Fibroblast of mammary gland (primary cell): ENCODE measurements around the gene LRRC4C.

Experiments used
- DNase-seq: peaks from one replicate; pipeline ENCODE4 v3.0.0-alpha.2; 2010; ENCODE audit warnings: low read depth
- H3K4me3 ChIP-seq: 2 replicates; pipeline ENCODE4 v1.5.1; 2011; ENCODE audit warnings: low read depth, mild to moderate bottlenecking, low read length, moderate library complexity; ENCODE audit not compliant: control insufficient read depth
- TF ChIP-seq, protein P1 (sequence below): conservative IDR thresholded peaks from 2 replicates; pipeline ENCODE4 v1.5.1; 2011; ENCODE audit warnings: low read depth, low read length, inconsistent platforms; ENCODE audit not compliant: control insufficient read depth, insufficient read depth

The LRRC4C gene

GRCh38 chr11:40118026-40118425 is 1341.4 kb downstream of the LRRC4C start:
- TF ChIP-seq, protein P1, sequence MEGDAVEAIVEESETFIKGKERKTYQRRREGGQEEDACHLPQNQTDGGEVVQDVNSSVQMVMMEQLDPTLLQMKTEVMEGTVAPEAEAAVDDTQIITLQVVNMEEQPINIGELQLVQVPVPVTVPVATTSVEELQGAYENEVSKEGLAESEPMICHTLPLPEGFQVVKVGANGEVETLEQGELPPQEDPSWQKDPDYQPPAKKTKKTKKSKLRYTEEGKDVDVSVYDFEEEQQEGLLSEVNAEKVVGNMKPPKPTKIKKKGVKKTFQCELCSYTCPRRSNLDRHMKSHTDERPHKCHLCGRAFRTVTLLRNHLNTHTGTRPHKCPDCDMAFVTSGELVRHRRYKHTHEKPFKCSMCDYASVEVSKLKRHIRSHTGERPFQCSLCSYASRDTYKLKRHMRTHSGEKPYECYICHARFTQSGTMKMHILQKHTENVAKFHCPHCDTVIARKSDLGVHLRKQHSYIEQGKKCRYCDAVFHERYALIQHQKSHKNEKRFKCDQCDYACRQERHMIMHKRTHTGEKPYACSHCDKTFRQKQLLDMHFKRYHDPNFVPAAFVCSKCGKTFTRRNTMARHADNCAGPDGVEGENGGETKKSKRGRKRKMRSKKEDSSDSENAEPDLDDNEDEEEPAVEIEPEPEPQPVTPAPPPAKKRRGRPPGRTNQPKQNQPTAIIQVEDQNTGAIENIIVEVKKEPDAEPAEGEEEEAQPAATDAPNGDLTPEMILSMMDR, result no peak
- DNase-seq, result no peak
- no peak overlapping the region for H3K4me3 ChIP-seq

DNA sequence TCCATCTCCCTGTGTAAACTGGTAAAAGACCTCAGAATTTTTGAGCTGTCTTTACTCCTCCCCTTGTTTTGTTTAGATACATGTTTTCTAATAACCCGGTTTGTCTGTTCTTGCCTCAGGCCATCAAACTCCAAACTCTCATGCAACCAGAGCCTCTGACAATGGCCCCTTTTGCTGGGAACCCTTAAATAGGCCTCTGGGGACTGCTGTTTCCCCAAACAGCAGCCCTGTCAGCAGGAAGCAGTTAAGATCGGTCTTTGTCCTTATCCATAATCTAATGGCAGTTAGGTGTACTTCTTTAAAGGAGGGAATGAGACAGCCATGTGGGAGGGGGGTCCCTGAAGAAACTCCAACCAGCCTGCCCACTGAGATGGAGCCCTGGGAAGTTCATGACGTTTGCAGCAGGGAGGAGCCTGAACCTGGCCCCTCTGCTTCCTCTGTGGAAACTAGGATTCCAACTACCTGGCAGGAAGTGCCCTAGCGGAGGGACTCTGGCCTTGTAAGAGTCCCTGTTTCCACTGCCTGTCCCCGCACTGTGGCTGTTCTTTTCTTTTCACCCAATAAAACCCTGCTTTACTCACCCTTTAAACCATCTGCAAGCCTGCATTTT is 1354.4 kb downstream of the LRRC4C start:
- TF ChIP-seq, protein P1, result no peak
- H3K4me3 ChIP-seq, result no peak overlapping the region
- no peak for DNase-seq

DNA sequence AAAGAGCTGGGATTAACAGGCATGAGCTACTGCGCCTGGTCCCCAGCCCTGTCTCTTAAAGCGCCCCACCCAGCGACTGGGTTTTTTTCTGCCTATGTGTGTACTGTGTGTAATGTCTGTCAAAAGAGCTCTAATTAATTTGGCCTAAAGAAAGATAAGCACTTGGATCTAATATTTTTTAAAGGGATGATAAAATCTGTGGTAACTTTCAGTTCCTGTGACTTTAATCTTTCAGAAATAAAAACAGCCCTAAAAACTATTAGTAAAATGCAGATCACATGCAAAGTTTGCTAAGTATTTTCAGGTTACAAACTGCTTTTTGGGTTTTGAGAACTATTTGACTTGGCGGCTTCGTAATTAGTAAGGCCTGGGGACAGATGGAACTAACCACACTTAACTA is 1358.7 kb downstream of the LRRC4C start:
- no peak for DNase-seq
- TF ChIP-seq, protein P1, result no peak
- H3K4me3 ChIP-seq, result no peak overlapping the region

DNA sequence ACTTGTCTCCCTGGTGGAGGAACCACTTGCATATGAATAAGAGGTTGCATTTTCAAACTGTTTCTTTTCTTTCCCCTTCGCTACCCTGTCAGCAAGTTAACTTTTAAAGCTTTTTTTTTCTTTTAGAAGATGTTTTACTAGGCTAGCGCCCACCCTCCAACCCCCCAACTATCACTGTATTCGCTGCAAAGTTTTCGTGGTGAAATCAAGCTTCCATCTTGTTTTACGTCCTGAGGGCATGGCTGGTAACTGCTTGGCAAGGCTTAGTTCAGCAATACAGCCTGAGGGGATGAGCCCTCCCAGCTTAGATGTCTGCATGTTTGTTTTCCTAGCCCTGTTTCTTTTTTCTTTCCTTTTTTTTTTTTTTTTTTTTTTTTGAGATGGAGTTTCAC is 1359.3 kb downstream of the LRRC4C start:
- TF ChIP-seq, protein P1, result no peak
- no peak for DNase-seq
- no peak overlapping the region for H3K4me3 ChIP-seq

DNA sequence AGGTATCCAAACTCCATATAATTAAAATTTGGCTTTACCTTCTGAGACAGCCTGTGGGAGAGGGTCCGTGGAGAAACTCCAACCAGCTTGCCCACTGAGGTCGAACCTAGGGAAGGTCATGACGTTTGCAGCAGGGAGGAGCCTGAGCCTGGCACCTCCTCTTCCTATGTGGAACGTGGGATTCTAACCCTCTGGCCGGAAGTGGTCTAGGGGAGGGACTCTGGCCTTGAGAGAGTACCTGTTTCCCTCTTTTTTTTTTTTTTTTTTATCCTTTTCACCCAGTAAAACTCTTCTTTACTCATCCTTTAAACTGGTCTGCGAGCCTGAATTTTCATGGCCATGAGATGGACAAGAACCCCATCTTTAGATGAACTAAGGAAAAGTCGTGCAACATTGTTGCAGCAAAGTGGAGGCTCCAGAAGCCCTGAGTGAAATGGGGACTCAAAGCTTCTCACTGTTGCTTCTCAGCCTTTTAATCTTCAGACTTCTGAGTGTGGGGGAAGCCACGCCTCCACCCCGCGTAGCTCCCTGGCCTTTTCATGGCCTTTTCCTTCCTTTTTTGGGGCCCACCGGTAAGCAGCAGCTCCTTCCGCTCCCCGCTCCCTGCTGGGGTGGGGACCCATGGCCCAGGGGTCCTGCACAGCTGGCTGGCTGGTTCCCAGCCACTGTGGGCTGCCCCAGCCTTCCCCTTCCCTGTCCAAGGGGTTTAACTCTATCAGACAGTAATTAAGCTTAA is 1359.9 kb downstream of the LRRC4C start:
- TF ChIP-seq, protein P1, result no peak
- H3K4me3 ChIP-seq, result no peak overlapping the region
- no peak for DNase-seq

DNA sequence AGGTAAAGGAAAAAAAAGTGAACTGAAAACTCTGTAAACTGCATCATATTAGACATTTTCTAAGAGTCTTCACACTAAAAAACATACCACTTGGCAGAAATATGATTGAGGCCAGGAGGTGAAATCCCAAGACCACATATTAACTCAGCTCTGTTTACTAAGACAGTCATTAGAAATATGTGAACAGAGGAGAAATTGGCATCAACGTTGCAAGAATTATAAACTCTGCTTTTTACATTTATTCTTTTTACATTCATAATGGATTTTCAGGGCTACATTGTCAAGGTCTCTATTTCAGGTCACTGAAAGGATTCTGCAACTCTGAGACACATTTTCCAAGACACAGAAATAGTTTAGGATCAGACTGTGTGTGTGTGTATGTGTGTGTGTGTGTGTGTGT is 1364.0 kb downstream of the LRRC4C start:
- no peak for DNase-seq
- TF ChIP-seq, protein P1, result no peak

More for the DNA sequence above, 1364.0 kb downstream of the LRRC4C start:
- no peak overlapping the region for H3K4me3 ChIP-seq
